HEK293 (cell line): ENCODE results near the gene SMYD2.

Source experiments
- PBX3 ChIP-seq: sonication (generic); formaldehyde crosslinking; IDR thresholded peaks from 2 replicates; pipeline ENCODE4 v1.8.1; 2022; ENCODE audit warnings: mild to moderate bottlenecking, moderate library complexity, missing genetic modification reagents
- ZBTB6 ChIP-seq: fragments of 450-650 bp; formaldehyde crosslinking; IDR thresholded peaks from 2 replicates; pipeline ENCODE4 v1.5.1; 2017; ENCODE audit warnings: missing biosample characterization, missing genetic modification characterization
- ZNF10 ChIP-seq: fragments of 450-650 bp; formaldehyde crosslinking; IDR thresholded peaks from 2 replicates; pipeline ENCODE4 v1.5.1; 2017; ENCODE audit warnings: missing biosample characterization, missing genetic modification characterization
- ZNF174 ChIP-seq: fragments of 450-650 bp; formaldehyde crosslinking; IDR thresholded peaks from 2 replicates; pipeline ENCODE4 v1.5.0; 2017; ENCODE audit warnings: missing biosample characterization, mild to moderate bottlenecking, missing genetic modification characterization
- ZNF274 ChIP-seq, 2 experiments: fragments of 200-500 bp in 1 of 2; fragments of 450-650 bp in 1 of 2; sonication (Bioruptor generic) in 1 of 2; formaldehyde crosslinking in 1 of 2; IDR thresholded peaks; 2 replicates each; pipeline versions ENCODE4 v1.5.1 to v1.6.1; 2014 to 2016; ENCODE audit warnings: borderline replicate concordance in 1 of 2, inconsistent platforms in 1 of 2, low read length in 1 of 2, missing biosample characterization in 1 of 2, missing genetic modification characterization in 1 of 2

- TF ChIP-seq PBX3 (CRISPR knock-in tag), result no peak
- TF ChIP-seq ZNF174 (tag by site-specific recombination), result no peak
- TF ChIP-seq ZNF10 (tag by site-specific recombination), result no peak
- no peak for TF ChIP-seq ZBTB6 (tag by site-specific recombination)
- TF ChIP-seq ZNF274 (IDR thresholded peaks at IDR 0.05; ENCODE audit: low read length), result no peak
- TF ChIP-seq ZNF274 (tag by site-specific recombination; IDR thresholded peaks at IDR 0.05; ENCODE audit: borderline replicate concordance), result no peak
These were observed 25.4 kb upstream of the SMYD2 start for GRCh38 chr1:214255509-214255908.
